Amygdala (tissue), 56 donors: ENCODE data around the gene GPR27.

ENCODE experiments used
- DNase-seq, 56 donors: peaks; one replicate each; lab custom pipeline; 2025; lab: John Stamatoyannopoulos, UW

The GPR27 gene

GRCh38 chr3:71753701-71754609 is at the start of gene GPR27:
Gene GPR27, plus strand, starts transcription at chr3:71753855. Its CDS starts 195 bp downstream, at chr3:71754050.
- DNase-seq = peak in 7 of 56 donors; percentile 23 to 54 (median 30)

GRCh38 chr3:71704915-71705314 is 48.7 kb upstream of the GPR27 start:
- DNase-seq = no peak

GRCh38 chr3:71705681-71706080 is 48.0 kb upstream of the GPR27 start:
- DNase-seq = no peak

GRCh38 chr3:71707595-71707994 is 46.1 kb upstream of the GPR27 start:
- no peak for DNase-seq

DNA sequence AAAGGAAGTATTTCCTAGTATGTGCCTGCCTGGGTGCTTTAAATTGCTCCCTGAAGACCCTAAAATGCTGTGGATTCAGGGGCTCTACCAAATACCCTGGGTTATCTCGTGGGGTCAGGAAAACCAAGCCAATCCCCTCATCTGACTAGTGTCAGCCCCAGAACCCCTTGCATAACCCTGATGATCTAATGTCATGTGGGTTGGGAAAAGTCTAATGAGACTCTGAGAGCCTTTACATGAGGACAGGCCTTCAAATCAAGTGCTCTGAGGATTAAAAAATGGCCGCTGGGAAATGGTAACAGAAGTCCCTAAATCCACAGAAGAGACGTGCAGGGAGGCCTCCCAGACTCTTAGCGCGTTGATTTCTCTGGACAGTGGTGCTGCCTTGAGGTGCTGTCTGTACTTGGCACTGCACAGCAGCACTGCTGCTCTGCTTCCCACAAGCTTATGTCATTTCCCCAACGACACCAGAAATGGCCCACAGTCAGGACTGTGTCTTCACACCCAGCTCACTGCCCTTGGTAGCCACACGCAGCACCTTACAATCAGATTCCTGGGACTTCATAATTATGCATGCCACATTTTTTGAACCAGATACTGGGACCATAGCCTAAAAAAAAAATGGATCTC is 45.1 kb upstream of the GPR27 start:
- DNase-seq = peak in 24 of 56 donors; percentile 3 to 71 (median 28)

DNA sequence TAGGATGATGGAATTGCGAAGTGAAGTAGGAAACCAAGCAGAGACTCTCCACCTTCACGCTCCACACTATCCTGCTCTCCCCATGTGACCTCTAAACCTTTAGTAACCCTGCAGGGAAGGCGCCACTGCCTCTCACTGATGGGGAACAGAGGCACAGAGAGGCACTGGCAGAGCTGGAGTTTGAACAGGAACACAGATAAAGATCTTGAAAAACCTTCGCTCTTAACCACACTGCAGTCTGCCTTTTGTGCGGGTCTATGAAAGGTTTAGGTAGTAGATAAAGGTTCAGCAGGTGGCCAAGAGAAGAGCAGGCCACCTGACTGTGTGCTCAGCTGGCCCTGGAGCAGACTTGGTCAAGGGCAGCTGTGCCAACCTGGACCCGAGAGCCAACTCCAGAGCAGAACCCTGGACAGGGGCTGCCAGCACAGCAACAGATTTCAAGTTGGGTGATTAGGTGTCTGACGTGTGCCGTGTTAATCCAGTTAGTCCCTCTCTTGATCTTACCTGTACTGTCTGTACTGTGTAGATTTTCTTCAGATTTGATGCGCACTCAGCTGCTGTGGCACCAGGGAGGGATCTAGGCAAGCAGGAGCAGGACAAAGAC is 43.6 kb upstream of the GPR27 start:
- DNase-seq = no peak

DNA sequence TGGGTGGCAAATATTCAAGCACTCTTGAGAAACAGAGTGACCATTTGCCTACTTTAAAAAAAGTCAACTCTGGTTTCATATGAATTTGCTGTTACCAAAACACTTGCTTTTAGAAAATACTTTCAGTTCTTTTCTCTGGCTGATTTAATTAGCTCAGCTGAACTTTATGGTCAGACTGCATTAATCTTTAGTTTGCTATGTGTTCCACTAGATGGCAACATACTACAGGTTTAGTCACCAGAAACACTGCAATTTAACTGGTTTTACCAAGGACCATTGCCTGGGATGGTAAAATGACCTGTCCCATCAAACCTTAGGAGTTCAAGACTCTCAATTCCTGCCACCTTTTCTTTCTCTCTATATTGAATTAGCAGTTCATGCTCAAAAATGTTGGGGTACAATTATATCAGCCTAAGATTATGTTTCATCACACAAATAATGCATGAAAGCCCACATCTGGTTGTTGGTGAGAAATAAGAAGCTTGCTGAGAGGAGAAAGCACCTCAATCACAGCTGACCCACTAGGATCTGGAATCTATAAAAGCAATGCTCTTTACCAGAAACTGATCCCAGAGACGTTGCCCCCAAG is 42.7 kb upstream of the GPR27 start:
- DNase-seq = no peak

GRCh38 chr3:71713041-71713440 is 40.6 kb upstream of the GPR27 start:
- DNase-seq = no peak

DNA sequence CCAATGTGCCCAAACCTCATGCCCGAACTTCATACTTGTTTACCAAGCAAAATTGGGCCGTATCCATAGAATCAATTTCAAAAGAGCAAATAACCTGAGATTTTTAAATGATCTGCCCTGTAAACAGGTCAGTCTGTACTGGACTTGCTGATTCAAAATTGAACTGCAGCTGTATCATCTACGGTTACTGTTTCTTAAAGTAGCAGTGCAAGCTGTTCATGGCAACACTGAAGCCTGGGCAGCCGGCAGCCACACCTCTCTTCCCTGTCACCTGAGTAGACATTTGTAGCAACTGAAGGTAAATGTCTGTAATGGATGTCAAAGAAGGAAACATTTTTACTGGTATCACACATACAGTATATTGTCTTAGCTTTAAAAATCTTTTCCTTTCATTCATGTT is 39.1 kb upstream of the GPR27 start:
- no peak for DNase-seq

GRCh38 chr3:71718072-71718471 is 35.6 kb upstream of the GPR27 start:
- no peak for DNase-seq

DNA sequence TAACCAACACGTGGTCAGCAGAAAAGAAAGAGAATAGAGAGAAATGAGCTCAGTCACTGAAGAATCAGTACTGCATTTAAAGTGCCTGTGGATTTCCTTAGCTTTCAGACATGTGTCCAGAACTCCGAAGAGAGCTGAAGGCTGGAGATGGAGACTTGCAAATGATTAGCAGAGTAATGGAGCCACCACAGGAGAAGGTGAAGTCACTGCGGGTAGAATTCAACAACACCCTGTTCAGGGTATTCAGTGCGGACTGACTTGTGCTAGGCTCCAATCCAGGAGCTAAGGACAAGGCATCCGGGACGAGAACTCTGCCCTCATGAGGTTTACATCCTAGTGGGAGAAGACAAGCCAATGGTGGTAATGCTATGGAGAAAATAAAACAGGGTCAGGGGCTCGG is 32.7 kb upstream of the GPR27 start:
- DNase-seq = no peak

DNA sequence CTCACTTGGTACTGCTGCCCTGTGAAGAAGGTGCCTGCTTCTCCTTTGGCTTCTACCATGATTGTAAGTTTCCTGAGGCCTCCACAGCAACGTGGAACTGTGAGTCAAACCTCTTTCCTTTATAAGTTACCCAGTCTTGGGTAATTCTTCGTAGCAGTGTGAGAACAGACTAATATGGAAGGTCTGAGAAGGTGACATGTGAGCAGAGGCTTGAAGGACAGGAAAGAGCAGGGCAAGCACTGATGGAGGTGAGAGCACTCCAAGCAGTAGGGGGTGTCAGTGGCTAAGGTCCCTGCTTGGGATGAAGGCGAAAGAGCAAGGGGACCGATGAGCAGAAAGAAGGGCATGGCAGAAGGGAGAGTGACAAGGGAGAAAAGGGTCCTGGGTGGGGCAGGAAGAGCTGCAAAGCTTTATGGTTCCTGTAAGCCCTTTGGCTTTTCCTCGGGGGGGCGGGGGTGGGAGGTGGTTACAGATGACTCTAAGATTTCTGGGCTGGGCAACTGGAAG is 32.0 kb upstream of the GPR27 start:
- no peak for DNase-seq

DNA sequence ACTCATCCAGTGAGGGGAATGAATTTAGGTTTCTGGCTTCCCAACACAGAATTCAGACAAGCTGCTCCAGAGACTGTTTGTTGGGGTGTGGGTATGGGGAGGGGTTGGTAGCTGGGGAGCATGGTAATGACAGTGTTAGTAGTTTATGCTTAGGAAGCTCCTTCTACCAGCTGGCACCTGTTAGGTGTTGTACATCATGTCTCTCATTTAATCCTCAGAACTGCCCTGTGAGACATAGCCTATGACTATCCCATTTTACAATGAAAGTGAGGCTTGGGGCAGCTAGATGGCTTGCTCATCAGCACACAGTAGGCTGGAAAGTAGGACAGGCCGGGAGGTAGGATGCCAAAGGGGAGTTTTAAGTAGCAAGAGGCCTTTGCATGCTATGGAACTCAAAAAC is 31.0 kb upstream of the GPR27 start:
- no peak for DNase-seq

GRCh38 chr3:71723452-71724170 is 30.0 kb upstream of the GPR27 start:
- no peak for DNase-seq

GRCh38 chr3:71724171-71724453 is 29.5 kb upstream of the GPR27 start:
- DNase-seq = no peak

- peak in 13 of 56 donors; percentile 6 to 38 (median 14) for DNase-seq
These were observed 28.9 kb upstream of the GPR27 start for GRCh38 chr3:71724584-71725270.

GRCh38 chr3:71725271-71725991 is 28.2 kb upstream of the GPR27 start, which contains the start of gene EIF4E3:
Gene EIF4E3, minus strand, starts transcription at chr3:71725402. Its CDS starts 35 bp downstream, at chr3:71725367.
- peak in 25 of 56 donors; percentile 1 to 52 (median 30) for DNase-seq

DNA sequence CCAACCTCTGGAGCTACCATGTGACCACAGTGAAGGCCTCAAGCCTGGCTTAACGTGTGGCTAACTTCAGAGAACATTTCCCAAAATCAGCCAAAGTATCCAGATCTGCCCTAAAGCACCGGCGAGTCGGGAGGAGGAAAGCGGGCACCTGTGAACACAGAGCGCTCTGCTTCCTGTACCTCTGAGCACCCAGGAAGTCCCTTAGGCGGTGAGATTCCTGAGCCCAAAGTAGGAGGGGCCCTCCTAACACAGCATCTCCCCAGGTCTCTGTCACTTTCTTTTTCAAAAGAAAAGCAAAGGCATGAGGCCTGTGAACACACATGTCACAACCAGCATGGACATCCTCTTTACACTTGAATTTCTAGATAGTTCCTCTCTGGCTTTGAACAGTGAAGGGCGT is 27.5 kb upstream of the GPR27 start:
- DNase-seq = peak in 1 of 56 donors; percentile 30
